Muscle of leg (tissue), 11 donors: Measurements from ENCODE around the gene POFUT2. TPM values are rescaled to one million over a fixed set of nuclear protein-coding genes. Genes with fewer than 3 reads are reported as not detected.
A peak's percentile ranks its signal among the peaks of the same experiment; 100 is the strongest.
"Not testable (repeated sequence)": the region's sequence is repeated elsewhere in the genome, so short reads cannot be mapped to it uniquely, and the experiment has no call there.

Source experiments
- DNase-seq: peaks from one replicate; pipeline ENCODE4 v3.0.0; 2013
- H3K27ac ChIP-seq: one replicate; pipeline ENCODE4 v1.5.1; 2013; ENCODE audit warnings: mild to moderate bottlenecking, low read length, control low read depth
- H3K27me3 ChIP-seq: one replicate; pipeline ENCODE4 v1.6.1; 2013; ENCODE audit warnings: low read length; ENCODE audit not compliant: control insufficient read depth, insufficient read depth
- H3K36me3 ChIP-seq: one replicate; pipeline ENCODE4 v1.6.1; 2013; ENCODE audit warnings: low read length; ENCODE audit not compliant: control insufficient read depth, insufficient read depth
- H3K4me1 ChIP-seq: one replicate; pipeline ENCODE4 v1.6.1; 2013; ENCODE audit warnings: low read length; ENCODE audit not compliant: control insufficient read depth, insufficient read depth
- H3K4me3 ChIP-seq: one replicate; pipeline ENCODE4 v1.5.1; 2013; ENCODE audit warnings: low read length, control low read depth
- H3K9me3 ChIP-seq: replicated peaks from 2 replicates; pipeline ENCODE4 v1.6.1; 2013; ENCODE audit warnings: low read depth, low read length; ENCODE audit not compliant: control insufficient read depth
- WGBS: methylation state at CpG from one replicate; pipeline ENCODE4 v1.1.5; 2013; ENCODE audit warnings: missing lambda C conversion rate; ENCODE audit not compliant: insufficient coverage; 5-methylcytosine and 5-hydroxymethylcytosine counted together
- polyA plus RNA-seq, 8 donors: library from polyadenylated mRNA; unstranded; fragments of 120-200 nt; gene quantifications; one replicate each; pipeline versions ENCODE4 v1.2.1 to v1.2.3, GENCODE V29; 2013; ENCODE audit warnings: inconsistent platforms in 1 of 8, low replicate concordance in 1 of 8; ENCODE audit not compliant: insufficient read length in 8 of 8, insufficient read depth in 1 of 8
- total RNA-seq: library from RNA; stranded (reverse); fragments of 120-200 nt; gene quantifications from one replicate; pipeline ENCODE4 v1.2.4, GENCODE V29; 2013

The POFUT2 gene
- total and polyA plus RNA-seq, 9 donors: 30.8 to 47.3 (median 37.7) TPM

GRCh38 chr21:45318556-45319404, 31.1 kb upstream of the POFUT2 start:
- 65% methylated on average over 20 of the region's 24 CpGs for WGBS

GRCh38 chr21:45318146-45318555, 30.5 kb upstream of the POFUT2 start:
- Histone ChIP-seq H3K27me3 (no peaks in the 10 kb centered on the region), H3K4me3 (no peak overlapping the region), H3K27ac (peak overlapping the region; percentile 74), H3K4me1 (peaks cover 43% of the 10 kb centered on the region), H3K36me3 (no peaks in the 10 kb centered on the region), H3K9me3 (no peaks in the 10 kb centered on the region)
- DNase-seq: no peak
- WGBS: 85% methylated on average over 4 of the region's 7 CpGs

More at GRCh38 chr21:45318556-45319404, 31.1 kb upstream of the POFUT2 start:
- Histone ChIP-seq H3K27ac (peak overlapping the region; percentile 74), H3K9me3 (no peaks in the 10 kb centered on the region), H3K27me3 (no peaks in the 10 kb centered on the region), H3K4me1 (peaks cover 49% of the 10 kb centered on the region), H3K4me3 (no peak overlapping the region), H3K36me3 (no peaks in the 10 kb centered on the region)
- DNase-seq: peak; percentile 80

- Histone ChIP-seq H3K36me3 (no peaks in the 10 kb centered on the region), H3K4me3 (no peak overlapping the region), H3K9me3 (no peaks in the 10 kb centered on the region), H3K27me3 (no peaks in the 10 kb centered on the region), H3K4me1 (peaks cover 40% of the 10 kb centered on the region), H3K27ac (peak overlapping the region; percentile 7)
- 90% methylated on average over 12 of the region's 17 CpGs for WGBS
- DNase-seq: no peak
These were observed 29.9 kb upstream of the POFUT2 start for GRCh38 chr21:45317398-45318145.

GRCh38 chr21:45316871-45317397, 29.2 kb upstream of the POFUT2 start:
- DNase-seq: no peak
- Histone ChIP-seq H3K9me3 (peaks cover 3% of the 10 kb centered on the region), H3K27ac (no peak overlapping the region), H3K27me3 (no peaks in the 10 kb centered on the region), H3K4me3 (no peak overlapping the region), H3K36me3 (no peaks in the 10 kb centered on the region), H3K4me1 (peaks cover 36% of the 10 kb centered on the region)
- WGBS: 91% methylated on average over 7 of the region's 16 CpGs

- DNase-seq, H3K4me3 ChIP-seq, H3K27ac ChIP-seq, H3K9me3 ChIP-seq, H3K27me3 ChIP-seq, H3K36me3 ChIP-seq: not testable (repeated sequence)
- peaks cover 32% of the 10 kb centered on the region for H3K4me1 ChIP-seq
- WGBS: 90% methylated on average over 2 of the region's 7 CpGs
These were observed 28.2 kb upstream of the POFUT2 start for GRCh38 chr21:45315676-45316470.

GRCh38 chr21:45313682-45314081, 26.0 kb upstream of the POFUT2 start:
- H3K4me3 ChIP-seq: no peak overlapping the region
- H3K36me3 ChIP-seq: no peaks in the 10 kb centered on the region
- H3K27me3 ChIP-seq: no peaks in the 10 kb centered on the region
- H3K9me3 ChIP-seq: peaks cover 3% of the 10 kb centered on the region
- WGBS: no CpG with 5 or more reads among the region's 3 CpGs
- no peak overlapping the region for H3K27ac ChIP-seq
- H3K4me1 ChIP-seq: peaks cover 24% of the 10 kb centered on the region
- no peak for DNase-seq

GRCh38 chr21:45313015-45313414, 25.3 kb upstream of the POFUT2 start:
- H3K9me3 ChIP-seq: peaks cover 3% of the 10 kb centered on the region
- peaks cover 25% of the 10 kb centered on the region for H3K4me1 ChIP-seq
- H3K27me3 ChIP-seq: no peaks in the 10 kb centered on the region
- DNase-seq: no peak
- no peak overlapping the region for H3K27ac ChIP-seq
- no peaks in the 10 kb centered on the region for H3K36me3 ChIP-seq
- 76% methylated on average over 10 of the region's 14 CpGs for WGBS
- no peak overlapping the region for H3K4me3 ChIP-seq

- Histone ChIP-seq H3K27me3 (no peaks in the 10 kb centered on the region), H3K9me3 (peaks cover 3% of the 10 kb centered on the region), H3K4me1 (peaks cover 28% of the 10 kb centered on the region), H3K36me3 (no peaks in the 10 kb centered on the region), H3K27ac (no peak overlapping the region), H3K4me3 (no peak overlapping the region)
- no peak for DNase-seq
- no CpG with 5 or more reads among the region's 1 CpG for WGBS
These were observed 24.6 kb upstream of the POFUT2 start for GRCh38 chr21:45312296-45312695.

- no peak for DNase-seq
- no peak overlapping the region for H3K4me3 ChIP-seq
- H3K27me3 ChIP-seq: no peaks in the 10 kb centered on the region
- peaks cover 46% of the 10 kb centered on the region for H3K4me1 ChIP-seq
- H3K27ac ChIP-seq: no peak overlapping the region
- H3K9me3 ChIP-seq: peaks cover 3% of the 10 kb centered on the region
- no peaks in the 10 kb centered on the region for H3K36me3 ChIP-seq
- 94% methylated on average over 10 of the region's 10 CpGs for WGBS
These were observed 22.8 kb upstream of the POFUT2 start for GRCh38 chr21:45310459-45310858.
